Neutrophil (primary cell): ENCODE measurements around the gene FRY.

Source experiments
- H3K27ac ChIP-seq: fragments of 200-600 bp; sonication (generic); 2 replicates; pipeline ENCODE4 v1.5.1; 2016; ENCODE audit warnings: mild to moderate bottlenecking, moderate library complexity
- H3K27me3 ChIP-seq: fragments of 200-600 bp; sonication (generic); 2 replicates; pipeline ENCODE4 v1.6.0; 2016; ENCODE audit warnings: mild to moderate bottlenecking
- H3K36me3 ChIP-seq: fragments of 200-600 bp; sonication (generic); 2 replicates; pipeline ENCODE4 v1.5.1; 2017
- H3K4me1 ChIP-seq, 2 experiments: fragments of 200-600 bp in 1 of 2; sonication (generic) in 1 of 2; 1 replicate in 1 of 2; 2 replicates in 1 of 2; pipeline versions ENCODE4 v1.5.1 to v1.6.1; 2013 to 2016; ENCODE audit warnings: low read depth in 1 of 2, low read length in 1 of 2, mild to moderate bottlenecking in 1 of 2, moderate library complexity in 1 of 2; ENCODE audit not compliant: control insufficient read depth in 1 of 2, insufficient read depth in 1 of 2
- H3K4me3 ChIP-seq, 2 experiments: fragments of 200-600 bp in 1 of 2; sonication (generic) in 1 of 2; 1 replicate in 1 of 2; 2 replicates in 1 of 2; pipeline ENCODE4 v1.5.1; 2013 to 2016; ENCODE audit warnings: low read depth in 1 of 2, low read length in 1 of 2, mild to moderate bottlenecking in 1 of 2, moderate library complexity in 1 of 2
- H3K9me3 ChIP-seq: fragments of 200-600 bp; sonication (generic); 2 replicates; pipeline ENCODE4 v1.5.1; 2016
- CTCF ChIP-seq: fragments of 200-600 bp; sonication (generic); IDR thresholded peaks from 2 replicates; pipeline ENCODE4 v1.5.1; 2016; ENCODE audit warnings: antibody characterized with exemption

The FRY gene

DNA sequence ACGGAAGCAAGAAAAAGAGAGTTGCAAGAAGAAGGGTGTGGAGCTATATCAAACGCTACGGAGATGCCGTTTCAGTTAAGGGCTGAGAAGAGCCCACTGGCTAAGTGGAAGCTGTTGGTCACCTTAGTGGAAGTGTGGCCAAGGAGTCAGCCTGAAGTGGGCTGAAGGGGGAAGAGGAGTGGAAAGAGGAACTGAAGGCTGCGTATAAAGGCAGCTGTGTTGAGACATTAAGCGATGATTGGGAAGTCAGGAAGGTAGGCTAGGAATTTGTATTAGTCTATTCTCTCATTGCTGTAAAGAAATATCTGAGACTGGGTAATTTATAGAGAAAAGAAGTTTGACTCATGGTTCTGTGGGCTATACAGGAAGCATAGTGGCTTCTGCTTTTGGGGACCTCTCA is 14.1 kb upstream of the FRY start:
- no peak overlapping the region for H3K4me3 ChIP-seq
- TF ChIP-seq CTCF = no peak
- no peaks in the 10 kb centered on the region for H3K27me3 ChIP-seq
- no peaks in the 10 kb centered on the region for H3K9me3 ChIP-seq
- H3K36me3 ChIP-seq = no peaks in the 10 kb centered on the region
- peaks cover 26 to 29% of the 10 kb centered on the region in 2 experiments for H3K4me1 ChIP-seq
- H3K27ac ChIP-seq = peak overlapping the region; percentile 46

DNA sequence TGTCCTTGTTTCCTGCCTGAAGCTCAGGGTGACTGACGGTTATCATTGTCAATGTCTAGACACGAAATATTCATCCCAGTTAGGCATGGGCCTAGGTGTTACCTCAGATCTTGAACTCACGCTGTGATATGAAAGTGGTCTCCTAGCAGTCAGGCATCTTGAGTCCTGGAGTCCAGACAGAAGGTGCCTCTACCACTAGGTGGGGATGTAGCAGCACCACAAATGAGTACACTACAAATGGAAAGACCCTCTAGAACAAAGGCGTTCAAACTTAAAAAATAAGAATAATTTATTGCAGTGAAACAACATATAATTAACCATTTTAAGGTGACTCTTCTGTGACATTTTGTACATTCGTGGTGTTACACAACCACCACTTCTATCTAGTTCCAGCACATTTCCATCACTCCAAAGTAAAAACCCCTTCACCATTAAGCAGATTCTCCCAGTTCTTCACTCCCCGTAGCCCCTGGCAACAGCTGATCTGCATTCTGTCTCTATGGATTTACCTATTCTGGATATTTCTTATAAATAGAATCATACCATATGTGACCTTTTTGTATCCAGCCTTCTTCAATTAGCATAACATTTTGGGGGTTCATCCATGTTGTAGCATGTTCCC is 11.9 kb upstream of the FRY start:
- H3K4me3 ChIP-seq = no peak overlapping the region
- H3K9me3 ChIP-seq = no peaks in the 10 kb centered on the region
- no peaks in the 10 kb centered on the region for H3K36me3 ChIP-seq
- peaks cover 26 to 29% of the 10 kb centered on the region in 2 experiments for H3K4me1 ChIP-seq
- no peak for TF ChIP-seq CTCF
- no peak overlapping the region for H3K27ac ChIP-seq
- no peaks in the 10 kb centered on the region for H3K27me3 ChIP-seq

DNA sequence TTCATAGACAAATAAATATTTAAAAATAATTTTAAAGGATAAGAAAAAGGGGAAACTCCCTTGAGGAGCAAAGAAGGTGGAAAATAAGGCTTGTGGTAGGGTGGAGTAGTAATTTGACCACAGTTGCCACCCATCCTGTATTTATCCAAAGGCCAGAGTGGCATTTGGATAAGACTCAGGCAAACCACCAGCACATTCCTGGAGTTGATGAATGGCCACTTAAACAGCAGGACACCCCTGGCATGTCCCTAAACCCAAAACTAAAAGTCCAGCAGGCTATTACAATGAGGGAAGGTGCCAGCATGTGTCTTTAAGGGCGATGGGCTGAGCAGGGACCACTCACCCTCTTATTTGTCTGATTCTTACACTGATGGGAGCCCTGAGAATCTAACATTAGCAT is 9.8 kb upstream of the FRY start:
- Histone ChIP-seq H3K4me1 (peaks cover 14 to 16% of the 10 kb centered on the region in 2 experiments), H3K27me3 (no peaks in the 10 kb centered on the region), H3K36me3 (peaks cover 8% of the 10 kb centered on the region), H3K27ac (no peak overlapping the region), H3K4me3 (no peak overlapping the region), H3K9me3 (no peaks in the 10 kb centered on the region)
- no peak for TF ChIP-seq CTCF

DNA sequence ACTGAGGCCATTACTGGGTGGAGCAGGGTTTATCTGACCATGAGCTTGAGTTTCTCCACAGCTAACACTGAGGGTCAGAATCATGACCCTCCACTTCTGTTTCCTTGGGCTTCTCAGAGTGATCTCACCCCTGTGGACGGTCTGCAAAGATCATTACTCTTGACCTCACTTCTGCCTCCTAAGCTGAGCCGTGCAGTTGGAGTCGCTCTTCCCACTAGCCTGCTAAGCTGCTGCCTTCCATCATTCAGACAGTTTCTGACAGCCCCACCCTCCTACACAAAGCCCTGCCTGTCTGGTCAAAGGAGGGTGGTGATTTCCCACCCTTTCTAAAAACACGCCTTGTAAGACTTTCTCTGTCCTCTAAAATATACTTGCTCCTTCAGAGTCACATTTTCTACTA is 9.3 kb upstream of the FRY start:
- Histone ChIP-seq H3K9me3 (no peaks in the 10 kb centered on the region), H3K4me3 (no peak overlapping the region), H3K36me3 (peaks cover 8% of the 10 kb centered on the region), H3K27me3 (no peaks in the 10 kb centered on the region), H3K4me1 (peaks cover 9 to 11% of the 10 kb centered on the region in 2 experiments), H3K27ac (no peak overlapping the region)
- no peak for TF ChIP-seq CTCF

- H3K4me3 ChIP-seq = no peak overlapping the region
- TF ChIP-seq CTCF = no peak
- H3K9me3 ChIP-seq = no peaks in the 10 kb centered on the region
- no peak overlapping the region for H3K27ac ChIP-seq
- H3K4me1 ChIP-seq = peaks cover under 1 to 3% of the 10 kb centered on the region in 2 experiments
- H3K36me3 ChIP-seq = peaks cover 8% of the 10 kb centered on the region
- H3K27me3 ChIP-seq = no peaks in the 10 kb centered on the region
Observed at GRCh38 chr13:32023096-32023495, 8.5 kb upstream of the FRY start.

DNA sequence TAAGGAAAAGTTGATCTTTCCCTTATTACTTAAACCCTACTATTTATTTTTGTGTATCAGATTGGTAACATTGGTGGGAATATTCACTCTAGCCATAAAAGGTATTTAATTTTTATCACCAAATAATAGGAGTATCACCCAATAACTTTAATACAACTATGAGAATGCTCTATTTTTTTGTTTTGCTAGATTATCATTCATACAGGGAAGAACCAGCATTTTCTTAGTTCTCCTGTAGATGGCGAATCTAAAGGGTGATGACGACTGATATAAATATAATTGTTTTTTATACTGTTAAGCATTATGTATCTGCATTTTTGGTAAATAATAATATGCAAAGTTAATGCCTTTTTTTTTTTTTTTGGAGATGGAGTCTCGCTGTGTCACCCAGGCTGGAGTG is 7.9 kb upstream of the FRY start:
- no peak for TF ChIP-seq CTCF
- Histone ChIP-seq H3K4me1 (no peaks in the 10 kb centered on the region), H3K27ac (no peak overlapping the region), H3K36me3 (peaks cover 8% of the 10 kb centered on the region), H3K9me3 (no peaks in the 10 kb centered on the region), H3K4me3 (no peak overlapping the region), H3K27me3 (no peaks in the 10 kb centered on the region)
